Right kidney (tissue), 9 donors: ENCODE data around the gene MAP2.

ENCODE experiments used
- DNase-seq: peaks from one replicate; pipeline ENCODE4 v3.0.0-alpha.2; 2016
- long read RNA-seq, 8 donors: transcript quantifications; one replicate each; lab custom pipeline, GENCODE V29; 2026

MAP2 gene, protein sequence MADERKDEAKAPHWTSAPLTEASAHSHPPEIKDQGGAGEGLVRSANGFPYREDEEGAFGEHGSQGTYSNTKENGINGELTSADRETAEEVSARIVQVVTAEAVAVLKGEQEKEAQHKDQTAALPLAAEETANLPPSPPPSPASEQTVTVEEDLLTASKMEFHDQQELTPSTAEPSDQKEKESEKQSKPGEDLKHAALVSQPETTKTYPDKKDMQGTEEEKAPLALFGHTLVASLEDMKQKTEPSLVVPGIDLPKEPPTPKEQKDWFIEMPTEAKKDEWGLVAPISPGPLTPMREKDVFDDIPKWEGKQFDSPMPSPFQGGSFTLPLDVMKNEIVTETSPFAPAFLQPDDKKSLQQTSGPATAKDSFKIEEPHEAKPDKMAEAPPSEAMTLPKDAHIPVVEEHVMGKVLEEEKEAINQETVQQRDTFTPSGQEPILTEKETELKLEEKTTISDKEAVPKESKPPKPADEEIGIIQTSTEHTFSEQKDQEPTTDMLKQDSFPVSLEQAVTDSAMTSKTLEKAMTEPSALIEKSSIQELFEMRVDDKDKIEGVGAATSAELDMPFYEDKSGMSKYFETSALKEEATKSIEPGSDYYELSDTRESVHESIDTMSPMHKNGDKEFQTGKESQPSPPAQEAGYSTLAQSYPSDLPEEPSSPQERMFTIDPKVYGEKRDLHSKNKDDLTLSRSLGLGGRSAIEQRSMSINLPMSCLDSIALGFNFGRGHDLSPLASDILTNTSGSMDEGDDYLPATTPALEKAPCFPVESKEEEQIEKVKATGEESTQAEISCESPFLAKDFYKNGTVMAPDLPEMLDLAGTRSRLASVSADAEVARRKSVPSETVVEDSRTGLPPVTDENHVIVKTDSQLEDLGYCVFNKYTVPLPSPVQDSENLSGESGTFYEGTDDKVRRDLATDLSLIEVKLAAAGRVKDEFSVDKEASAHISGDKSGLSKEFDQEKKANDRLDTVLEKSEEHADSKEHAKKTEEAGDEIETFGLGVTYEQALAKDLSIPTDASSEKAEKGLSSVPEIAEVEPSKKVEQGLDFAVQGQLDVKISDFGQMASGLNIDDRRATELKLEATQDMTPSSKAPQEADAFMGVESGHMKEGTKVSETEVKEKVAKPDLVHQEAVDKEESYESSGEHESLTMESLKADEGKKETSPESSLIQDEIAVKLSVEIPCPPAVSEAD (N-terminal part only)
- long read RNA-seq, donor 1 = 0 reads
- long read RNA-seq, donor 2, partial matches to known transcripts = 0 of 1 reads
- long read RNA-seq, donor 2, other reads (novel, unspliced or antisense) = 0 of 1 reads
- long read RNA-seq, donor 3 = 0 reads
- long read RNA-seq, donor 4, partial matches to known transcripts = 0 of 1 reads
- long read RNA-seq, donor 4, other reads (novel, unspliced or antisense) = 0 of 1 reads
- long read RNA-seq, donor 5 = 0 reads
- long read RNA-seq, donor 6, full-length matches to known transcripts = 1 of 1 reads
- long read RNA-seq, donor 6, partial matches to known transcripts = 0 of 1 reads
- long read RNA-seq, donor 6, other reads (novel, unspliced or antisense) = 0 of 1 reads
- long read RNA-seq, donor 7, partial matches to known transcripts = 5 of 5 reads
- long read RNA-seq, donor 7, other reads (novel, unspliced or antisense) = 0 of 5 reads
- long read RNA-seq, donor 8 = 0 reads

DNA sequence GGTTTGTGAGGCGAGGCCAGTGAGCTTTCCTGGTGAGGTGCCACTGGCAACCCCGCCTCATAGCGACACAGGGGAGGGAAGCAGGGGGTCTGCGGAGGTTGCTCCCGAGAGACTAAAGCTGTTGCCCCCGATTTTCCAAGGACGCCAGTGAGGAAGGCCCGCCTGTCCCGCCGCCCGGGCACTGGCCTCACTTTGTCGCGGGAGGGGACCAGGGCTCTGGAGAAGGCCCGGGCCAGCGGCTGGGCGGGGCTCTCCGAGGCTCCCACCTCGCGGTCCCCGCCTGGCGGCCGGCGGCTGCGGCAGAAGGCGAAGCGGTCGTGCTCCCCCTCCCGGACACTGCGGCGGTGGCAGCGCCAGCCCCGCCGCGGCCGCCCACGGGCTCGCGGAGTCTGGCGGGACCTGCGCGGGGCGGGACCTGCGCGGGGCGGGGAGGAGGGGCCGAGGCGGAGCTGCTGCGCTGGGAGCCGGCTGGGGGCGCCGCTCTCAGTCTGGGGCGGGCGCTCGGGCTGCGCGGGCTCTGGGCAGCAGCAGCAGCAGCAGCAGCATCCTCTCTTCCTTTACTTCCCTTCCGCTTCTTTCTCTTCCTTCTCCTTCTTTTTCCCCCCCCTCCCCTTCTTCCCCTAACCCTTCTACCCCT lies at the start of gene MAP2:
TSS of gene MAP2 (plus strand) at position 486 of the 637 bp plus-strand sequence. CDS start 229,124 bp downstream, outside the sequence.
- peak; percentile 83 for DNase-seq

DNA sequence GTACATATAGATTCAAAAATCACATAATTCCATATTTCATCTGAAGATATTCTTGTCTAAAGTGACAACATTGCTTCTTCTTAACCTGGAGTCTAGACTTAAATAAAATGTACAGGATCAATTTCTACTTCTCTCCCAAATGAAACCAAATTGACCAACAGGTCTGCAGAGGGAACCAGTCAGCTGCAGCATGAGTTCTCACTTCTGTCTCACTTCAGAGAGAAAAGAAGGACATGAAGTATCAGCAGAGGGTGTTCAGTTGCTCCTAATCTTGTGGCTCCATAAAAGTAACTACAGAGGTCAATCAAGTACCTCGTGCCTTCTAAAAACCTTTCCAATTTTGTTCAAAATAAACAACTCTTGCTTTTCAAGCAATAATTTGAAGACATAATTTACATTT lies 47.2 kb upstream of the MAP2 start:
- DNase-seq = no peak

DNA sequence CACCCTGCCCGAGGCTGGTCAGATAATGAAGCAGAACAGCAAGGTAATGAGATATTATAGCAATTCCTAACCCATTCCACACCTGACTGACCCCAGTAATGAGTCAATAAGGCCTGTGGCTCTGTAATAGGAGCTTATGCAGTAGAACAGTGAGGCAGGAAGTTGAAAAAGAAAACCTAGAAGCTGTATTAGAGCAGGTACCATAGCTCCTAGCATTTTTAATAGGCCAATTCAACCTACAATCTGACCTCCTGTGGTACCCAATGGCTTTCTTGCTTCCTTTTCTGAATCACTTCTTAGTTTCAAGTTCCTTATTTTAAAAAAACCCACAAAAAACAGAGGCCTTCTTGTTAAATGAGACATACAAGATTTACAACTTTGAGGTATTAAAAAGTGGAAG lies 43.6 kb upstream of the MAP2 start:
- no peak for DNase-seq

DNA sequence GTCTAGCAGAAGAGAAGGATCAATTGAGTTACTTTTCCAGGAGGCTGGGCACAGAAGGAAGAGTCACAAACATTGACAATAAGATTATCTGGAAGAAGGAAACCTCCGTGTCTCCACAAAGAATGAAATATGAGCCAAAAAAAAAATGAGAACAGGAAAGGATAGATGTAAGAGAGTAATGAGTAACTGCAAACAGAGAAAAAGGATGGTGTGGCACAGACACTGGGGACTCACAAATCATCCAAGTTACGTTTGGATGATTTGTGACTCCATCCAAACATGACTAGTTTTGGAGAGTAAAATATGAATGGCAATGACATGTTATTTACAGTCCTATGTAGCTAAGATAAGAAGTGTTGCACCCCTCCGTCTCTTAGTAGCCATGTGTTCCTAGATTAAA lies 42.8 kb upstream of the MAP2 start:
- DNase-seq = no peak

DNA sequence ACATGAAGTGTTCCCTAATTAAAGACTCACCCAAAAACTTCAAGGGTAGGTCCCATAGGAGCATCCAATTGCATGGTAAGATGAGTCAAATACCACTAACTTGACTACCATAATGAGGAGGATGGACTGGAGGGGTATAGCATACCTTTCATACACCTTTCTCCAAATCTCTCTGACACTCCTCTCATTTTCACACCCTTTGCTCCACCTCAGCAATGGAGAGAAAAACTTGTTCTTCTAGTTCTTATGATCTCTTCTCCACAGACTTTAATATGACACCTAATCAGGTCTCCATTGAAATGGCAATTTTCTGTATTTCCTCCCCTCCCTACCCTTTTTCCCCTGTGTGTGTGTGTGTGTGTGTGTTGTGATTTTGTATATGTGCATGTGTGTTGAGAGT lies 41.1 kb upstream of the MAP2 start:
- no peak for DNase-seq

DNA sequence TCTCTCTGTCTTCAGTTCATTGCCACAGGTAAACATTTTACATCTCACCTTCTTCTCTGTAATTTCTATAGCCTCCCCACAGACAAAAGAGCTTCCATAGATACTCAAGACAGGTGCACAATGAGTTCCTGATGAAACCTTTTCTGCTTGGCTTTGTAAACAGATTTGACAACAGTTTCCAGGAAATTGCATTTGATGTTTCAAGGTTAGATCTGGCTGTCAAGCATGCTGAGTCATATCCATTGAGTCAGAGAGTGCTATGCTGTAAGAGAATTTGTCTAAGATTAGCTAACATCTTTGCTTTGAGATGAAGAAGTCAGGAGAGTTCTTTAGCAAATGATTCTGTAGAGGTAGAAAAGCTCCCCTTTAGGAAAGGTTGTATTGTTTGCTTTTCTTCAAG lies 40.6 kb upstream of the MAP2 start:
- DNase-seq = no peak

DNA sequence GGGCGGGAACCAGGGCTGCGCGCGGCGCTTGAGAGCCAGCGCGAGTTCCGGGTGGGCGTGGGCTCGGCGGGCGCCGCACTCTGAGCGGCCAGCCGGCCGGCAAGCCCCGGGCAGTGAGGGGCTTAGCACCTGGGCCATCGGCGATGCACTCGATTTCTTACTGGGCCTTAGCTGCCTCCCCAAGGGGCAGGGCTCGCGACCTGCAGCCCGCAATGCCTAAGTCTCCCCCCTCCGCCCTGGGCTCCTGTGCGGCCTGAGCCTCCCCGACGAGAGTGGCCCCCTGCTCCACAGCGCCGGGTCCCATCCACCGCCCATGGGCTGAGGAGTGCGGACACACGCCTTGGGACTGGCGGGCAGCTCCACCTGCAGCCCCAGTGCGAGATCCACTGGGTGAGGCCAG lies 36.5 kb upstream of the MAP2 start:
- no peak for DNase-seq

DNA sequence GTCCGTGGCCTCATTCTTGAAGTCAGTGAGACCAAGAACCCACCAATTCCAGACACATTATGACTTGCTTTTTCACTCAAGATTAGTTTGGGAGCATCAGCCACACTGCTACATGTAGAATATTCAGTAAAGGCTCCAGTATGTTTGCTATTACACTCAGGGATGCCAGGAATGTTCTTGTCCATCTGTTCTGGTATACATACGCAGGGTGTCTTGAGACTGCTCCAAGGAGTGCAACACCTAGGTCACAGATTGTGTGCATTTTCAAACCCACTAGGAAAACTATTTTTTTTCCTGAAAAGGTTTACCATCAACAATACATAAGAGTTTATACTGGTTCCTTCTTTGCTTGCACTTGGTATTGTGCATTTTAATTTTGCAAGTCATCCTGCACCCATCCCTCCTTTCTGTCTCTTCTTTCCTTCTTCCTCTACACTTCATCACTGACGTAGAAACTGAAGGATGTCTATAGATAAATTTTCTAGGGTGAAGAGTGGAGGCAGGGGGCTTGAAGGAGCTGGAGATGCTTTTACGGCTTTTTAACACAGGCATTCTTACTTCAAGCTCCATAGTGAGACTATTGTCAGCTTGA lies 35.3 kb upstream of the MAP2 start:
- DNase-seq = no peak

DNA sequence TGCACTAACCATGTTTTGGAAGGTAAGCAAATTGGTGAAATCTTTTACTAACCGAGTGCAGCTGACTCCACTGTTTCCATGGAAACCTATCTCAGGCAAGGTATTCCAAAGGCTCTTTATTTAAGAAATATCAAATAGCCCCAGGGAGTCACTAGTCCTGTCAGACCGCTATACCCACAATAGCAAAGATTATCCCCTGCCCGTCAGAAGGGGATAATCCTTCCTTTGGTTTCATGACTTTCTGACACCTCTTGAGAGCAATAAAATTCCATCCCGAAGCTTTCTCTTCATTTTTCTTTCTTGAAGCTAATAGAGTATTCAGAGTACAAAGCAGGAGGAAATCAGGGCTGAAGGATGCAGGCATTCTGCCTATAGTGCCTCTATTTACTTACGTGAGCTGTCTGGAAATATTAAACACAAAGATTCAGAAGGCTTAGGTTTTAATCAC lies 34.7 kb upstream of the MAP2 start:
- DNase-seq = no peak

DNA sequence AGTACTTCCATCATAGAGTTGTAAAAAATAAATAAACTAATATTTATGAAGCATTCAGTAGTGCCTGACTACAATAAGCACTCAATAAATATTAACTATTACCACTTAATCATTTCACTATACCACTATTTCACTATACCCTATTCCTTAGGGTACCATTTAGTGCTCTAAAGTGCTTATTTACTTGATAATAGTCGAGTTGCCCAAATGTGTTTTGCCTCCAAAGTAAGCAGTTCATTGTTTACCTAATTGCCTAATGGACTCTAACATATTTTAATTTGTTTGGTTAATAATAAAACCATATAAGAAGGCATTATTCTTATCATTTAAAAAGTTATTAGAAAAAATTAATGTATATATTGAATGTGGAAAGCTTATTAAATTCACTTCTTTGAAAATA lies 33.0 kb upstream of the MAP2 start:
- no peak for DNase-seq

DNA sequence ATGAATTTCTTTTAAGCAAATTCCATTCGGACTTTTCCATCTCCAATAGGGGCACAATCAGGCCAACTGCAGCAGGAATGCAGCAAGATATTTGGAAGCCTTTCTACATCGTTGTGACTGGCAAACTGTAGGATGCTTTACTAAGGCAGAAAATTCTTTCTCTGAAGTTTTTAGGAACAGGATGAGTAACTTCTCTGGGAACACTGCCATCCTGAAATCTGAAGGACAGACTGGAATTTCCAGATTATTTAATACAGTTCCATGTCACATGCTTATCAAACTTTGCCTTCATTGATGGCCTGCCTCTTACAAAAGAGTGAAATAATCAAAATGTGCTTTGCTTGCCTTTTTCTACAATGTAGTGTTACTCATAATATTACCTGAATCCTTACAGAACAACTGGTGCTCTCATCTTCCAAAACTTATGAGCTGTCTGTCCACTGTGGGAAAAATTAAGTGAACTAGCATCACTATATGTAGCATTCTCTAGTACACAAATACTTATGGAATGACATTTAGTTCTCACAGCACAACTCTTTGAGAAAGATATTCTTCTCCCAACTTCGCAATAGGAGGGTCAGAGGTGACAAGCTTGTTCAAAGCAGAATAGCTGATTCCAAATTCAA lies 32.0 kb upstream of the MAP2 start:
- DNase-seq = no peak

DNA sequence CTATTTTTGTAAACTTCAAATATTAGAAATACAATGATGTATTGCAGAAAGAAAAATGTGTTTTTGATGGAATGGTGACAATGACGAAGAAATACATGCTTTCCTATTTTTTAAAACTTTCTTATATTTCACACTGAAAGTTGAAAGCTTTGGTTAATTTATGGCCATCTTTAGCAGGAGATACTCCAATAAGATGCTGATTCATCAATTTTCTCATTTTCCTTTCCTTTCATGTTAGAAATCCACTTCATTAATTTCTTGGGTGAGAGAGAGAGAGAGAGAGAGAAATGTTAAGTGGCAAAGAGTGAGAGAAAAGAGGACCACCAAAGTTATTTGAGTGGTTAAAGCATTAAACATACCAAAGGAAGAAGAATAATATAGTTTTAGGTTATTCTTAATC lies 28.6 kb upstream of the MAP2 start:
- DNase-seq = no peak

DNA sequence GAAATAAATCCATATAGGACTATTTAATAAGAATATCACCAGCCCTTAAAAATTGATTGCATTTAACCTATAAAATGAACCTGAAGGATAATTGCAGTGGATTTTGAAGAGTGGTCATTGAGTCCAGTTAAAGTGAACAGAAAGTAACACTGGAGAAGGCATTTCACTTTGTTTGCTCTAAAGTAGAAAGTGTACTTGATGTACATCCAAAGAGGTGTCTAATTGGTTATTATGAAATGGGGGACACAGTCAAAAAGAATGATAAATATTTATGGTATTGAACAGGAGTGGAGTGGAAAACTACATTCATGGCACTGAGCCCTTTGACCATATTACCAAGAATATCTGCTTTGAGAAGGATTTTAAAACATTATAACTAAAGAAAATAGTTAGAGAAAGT lies 28.2 kb upstream of the MAP2 start:
- DNase-seq = no peak

DNA sequence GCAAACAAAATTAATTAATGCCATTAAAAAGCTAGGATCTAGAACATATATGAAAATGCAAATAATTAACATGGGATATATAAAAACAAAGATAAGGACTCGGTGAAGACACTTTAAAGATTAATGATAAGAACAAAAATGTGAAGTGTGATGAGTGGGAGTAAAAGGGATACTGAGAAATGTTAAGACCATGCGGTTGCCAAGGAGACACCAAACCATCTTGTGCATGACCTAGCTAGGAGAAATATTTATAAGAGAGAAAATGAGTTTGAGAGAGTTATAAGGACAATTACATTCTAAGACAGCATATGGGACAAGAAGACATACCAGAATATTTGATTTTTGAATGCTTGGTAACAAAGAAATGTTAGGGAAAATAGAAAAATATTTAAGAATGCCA lies 25.4 kb upstream of the MAP2 start:
- DNase-seq = no peak

DNA sequence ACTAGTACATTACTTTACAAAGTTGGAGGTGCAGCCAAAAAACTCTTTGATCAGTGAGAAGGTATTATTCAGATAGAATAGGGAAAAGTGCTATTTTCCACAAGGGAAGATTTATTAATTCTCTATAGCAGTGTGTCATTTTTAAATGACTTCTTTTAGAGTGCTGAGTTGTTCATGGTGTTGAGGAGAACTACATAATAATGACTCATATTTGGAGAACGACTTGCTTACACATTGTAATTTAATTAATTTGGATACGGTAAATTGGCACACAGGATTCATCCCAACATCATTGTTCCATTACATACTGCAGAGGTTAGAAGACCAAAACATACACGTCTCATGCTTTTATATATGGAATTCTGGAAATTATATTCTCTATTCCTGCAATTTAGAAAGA lies 22.1 kb upstream of the MAP2 start:
- DNase-seq = no peak

DNA sequence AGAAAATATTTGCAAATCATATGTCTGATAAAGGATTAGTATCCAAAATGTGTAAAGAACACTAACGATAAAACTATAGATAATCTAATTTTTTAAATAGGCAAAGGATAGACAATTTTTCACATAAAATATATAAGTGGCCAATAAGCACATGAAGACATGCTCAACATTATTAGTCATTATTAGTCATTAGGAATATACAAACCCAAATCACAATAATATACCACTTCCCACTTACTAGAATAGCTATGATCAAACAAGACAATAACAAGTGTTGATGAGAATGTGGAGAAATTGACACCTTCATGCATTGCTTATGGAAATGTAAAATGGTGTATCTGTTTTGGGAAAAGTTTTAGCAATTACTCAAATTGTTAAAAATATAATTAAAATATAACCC lies 12.6 kb upstream of the MAP2 start:
- DNase-seq = no peak

DNA sequence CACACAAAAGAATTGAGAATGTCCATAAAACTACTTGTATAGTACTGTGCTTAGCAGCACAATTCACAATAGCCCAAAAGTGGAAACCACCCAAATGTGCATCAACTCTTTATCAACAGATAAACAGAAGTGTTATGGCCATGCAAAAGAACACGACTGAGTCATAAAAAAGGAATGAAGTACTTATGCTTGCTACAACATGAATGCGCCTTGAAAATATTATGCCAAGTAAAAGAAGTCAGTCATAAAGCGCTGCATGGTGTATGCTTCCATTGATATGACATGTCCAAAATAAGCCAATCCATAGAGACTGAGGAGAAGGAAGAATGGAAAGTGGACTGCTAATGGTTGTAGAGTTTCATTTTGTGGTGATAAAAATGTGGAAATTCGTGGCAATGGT lies 12.1 kb upstream of the MAP2 start:
- DNase-seq = no peak

DNA sequence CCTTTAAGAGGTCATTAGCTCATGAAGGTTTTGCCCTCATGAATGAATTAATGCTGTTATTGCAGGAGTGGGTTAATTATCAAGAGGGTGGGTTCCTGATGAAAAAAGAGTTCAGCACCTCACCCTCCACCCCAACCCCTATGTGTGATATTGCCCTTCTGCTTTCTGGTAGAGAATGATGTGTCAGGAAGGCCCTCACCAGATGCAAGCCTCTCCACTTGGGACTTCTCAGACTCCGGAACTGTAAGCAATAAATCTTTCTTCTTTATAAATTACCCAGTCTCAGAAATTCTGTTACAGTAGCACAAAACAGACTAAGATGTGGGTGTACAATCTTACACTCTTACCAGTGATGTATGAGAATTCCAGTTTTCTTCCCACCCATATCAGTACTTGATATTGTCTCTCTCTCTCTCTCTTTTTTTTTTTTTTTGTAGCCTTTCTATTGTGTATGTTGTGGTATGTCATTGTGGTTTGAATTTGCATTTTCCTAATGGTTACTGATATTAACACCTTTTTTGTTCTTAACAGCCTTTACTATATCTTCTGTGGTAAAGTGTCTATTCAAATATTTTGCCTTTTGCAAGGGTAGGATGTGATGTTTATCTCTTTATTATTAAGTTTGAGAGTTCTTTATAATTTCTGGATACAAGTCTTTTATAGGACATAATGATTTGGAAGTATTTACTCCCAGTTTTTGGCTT lies 10.4 kb upstream of the MAP2 start:
- no peak for DNase-seq

DNA sequence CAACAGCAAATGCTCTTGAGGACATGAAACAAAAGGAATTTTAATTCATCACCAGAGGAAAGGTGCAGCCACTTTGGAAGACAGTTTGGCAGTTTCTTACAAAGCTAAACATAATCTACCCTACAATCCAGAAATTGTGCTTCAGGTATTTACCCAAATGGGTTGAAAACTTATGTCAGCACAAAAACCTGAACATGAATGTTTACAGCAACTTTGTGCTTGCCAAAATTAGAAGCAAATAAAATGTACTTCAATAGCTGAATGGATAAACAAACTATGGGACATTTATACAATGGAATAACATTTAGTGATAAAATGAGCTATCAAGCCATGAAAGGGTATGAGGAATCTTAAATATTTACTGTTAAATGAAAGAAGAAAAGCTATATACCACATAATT lies 6.9 kb upstream of the MAP2 start:
- no peak for DNase-seq
